GM12878 (cell line): ENCODE results near the gene MPZL1.
"Not testable (repeated sequence)": the region's sequence is repeated elsewhere in the genome, so short reads cannot be mapped to it uniquely, and the experiment has no call there.

Source experiments
- CBFB ChIP-seq: IDR thresholded peaks from 2 replicates; pipeline ENCODE4 v1.6.1; 2016; ENCODE audit warnings: antibody characterized with exemption, low read depth
- FOXK2 ChIP-seq: fragments of 450-650 bp; IDR thresholded peaks from 2 replicates; pipeline ENCODE4 v1.6.1; 2017; ENCODE audit warnings: mild to moderate bottlenecking, moderate library complexity
- KDM1A ChIP-seq: fragments of 200-600 bp; sonication (generic); IDR thresholded peaks from 2 replicates; pipeline ENCODE4 v1.6.1; 2016; ENCODE audit warnings: borderline replicate concordance
- TF ChIP-seq, protein P1 (sequence below), 3 experiments: IDR thresholded peaks in 2 of 3; conservative IDR thresholded peaks in 1 of 3; 2 replicates each; pipeline ENCODE4 v1.5.1; 2011; ENCODE audit warnings: low read depth in 3 of 3, low read length in 3 of 3, mild to moderate bottlenecking in 3 of 3, control low read depth in 2 of 3, moderate library complexity in 2 of 3, inconsistent platforms in 1 of 3, mixed read lengths in 1 of 3; ENCODE audit not compliant: control insufficient read depth in 2 of 3, insufficient read depth in 1 of 3; ENCODE audit errors: extremely low read depth in 1 of 3

DNA sequence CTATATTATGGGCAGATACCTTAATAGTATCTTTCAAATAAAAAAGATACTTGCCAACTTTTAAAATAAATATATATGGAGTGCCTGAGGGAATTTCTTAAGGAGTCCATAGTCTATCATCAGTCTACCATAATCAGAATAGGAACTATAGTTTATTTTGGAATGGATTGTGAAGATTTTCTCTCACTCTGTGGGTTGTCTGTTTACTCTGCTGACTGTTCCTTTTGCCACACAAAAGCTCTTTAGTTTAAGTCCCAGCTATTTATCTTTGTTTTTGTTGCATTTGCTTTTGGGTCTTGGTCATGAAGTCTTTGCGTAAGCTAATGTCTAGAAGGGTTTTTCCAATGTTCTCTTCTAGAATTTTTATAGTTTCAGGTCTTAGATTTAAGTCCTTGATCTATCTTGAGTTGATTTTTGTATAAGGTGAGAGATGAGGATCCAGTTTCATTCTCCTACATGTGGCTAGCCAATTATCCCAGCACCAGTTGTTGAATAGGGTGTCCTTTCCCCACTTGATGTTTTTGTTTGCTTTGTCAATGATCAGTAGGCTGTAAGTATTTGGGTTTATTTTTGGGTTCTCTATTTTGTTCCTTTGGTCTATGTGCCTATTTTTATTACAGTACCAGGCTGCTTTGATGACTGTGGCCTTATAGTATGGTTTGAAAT is 20.7 kb downstream of the MPZL1 start:
- not testable (repeated sequence) for TF ChIP-seq CBFB, FOXK2, KDM1A
- TF ChIP-seq, protein P1, sequence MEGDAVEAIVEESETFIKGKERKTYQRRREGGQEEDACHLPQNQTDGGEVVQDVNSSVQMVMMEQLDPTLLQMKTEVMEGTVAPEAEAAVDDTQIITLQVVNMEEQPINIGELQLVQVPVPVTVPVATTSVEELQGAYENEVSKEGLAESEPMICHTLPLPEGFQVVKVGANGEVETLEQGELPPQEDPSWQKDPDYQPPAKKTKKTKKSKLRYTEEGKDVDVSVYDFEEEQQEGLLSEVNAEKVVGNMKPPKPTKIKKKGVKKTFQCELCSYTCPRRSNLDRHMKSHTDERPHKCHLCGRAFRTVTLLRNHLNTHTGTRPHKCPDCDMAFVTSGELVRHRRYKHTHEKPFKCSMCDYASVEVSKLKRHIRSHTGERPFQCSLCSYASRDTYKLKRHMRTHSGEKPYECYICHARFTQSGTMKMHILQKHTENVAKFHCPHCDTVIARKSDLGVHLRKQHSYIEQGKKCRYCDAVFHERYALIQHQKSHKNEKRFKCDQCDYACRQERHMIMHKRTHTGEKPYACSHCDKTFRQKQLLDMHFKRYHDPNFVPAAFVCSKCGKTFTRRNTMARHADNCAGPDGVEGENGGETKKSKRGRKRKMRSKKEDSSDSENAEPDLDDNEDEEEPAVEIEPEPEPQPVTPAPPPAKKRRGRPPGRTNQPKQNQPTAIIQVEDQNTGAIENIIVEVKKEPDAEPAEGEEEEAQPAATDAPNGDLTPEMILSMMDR (IDR thresholded peaks at IDR 0.05 in 2 of 3, conservative IDR thresholded peaks at IDR 0.05 in 1 of 3; ENCODE audit: control insufficient read depth in 2 of 3, extremely low read depth in 1 of 3, insufficient read depth in 1 of 3, low read depth in 3 of 3, low read length in 3 of 3): not testable (repeated sequence)
